Measurements from ENCODE around the gene UTP15.

The UTP15 gene

GRCh38 chr5:73564675-73565074 lies 868 bp upstream of the UTP15 start:
- no peak for DNase-seq (ENCODE audit: low read depth, low spot score)

- no peak for DNase-seq (ENCODE audit: low read depth, low spot score)
Measured at GRCh38 chr5:73565969-73566547, 515 bp downstream of the UTP15 start.

- DNase-seq (ENCODE audit: low read depth, low spot score): no peak
Measured at GRCh38 chr5:73582285-73583145, 17.0 kb downstream of the UTP15 start.

- DNase-seq (ENCODE audit: low read depth, low spot score): no peak
Measured at GRCh38 chr5:73587923-73588322, 22.4 kb downstream of the UTP15 start.

GRCh38 chr5:73591102-73591695 lies 25.7 kb downstream of the UTP15 start:
- no peak for DNase-seq (ENCODE audit: low read depth, low spot score)

GRCh38 chr5:73591698-73592501 lies 26.4 kb downstream of the UTP15 start:
- DNase-seq (ENCODE audit: low read depth, low spot score): no peak

GRCh38 chr5:73592551-73592950 lies 27.0 kb downstream of the UTP15 start:
- no peak for DNase-seq (ENCODE audit: low read depth, low spot score)

- no peak for DNase-seq (ENCODE audit: low read depth, low spot score)
Measured at GRCh38 chr5:73596705-73597328, 31.3 kb downstream of the UTP15 start.

- no peak for DNase-seq (ENCODE audit: low read depth, low spot score)
Measured at GRCh38 chr5:73599380-73599779, 33.8 kb downstream of the UTP15 start.

- no peak for DNase-seq (ENCODE audit: low read depth, low spot score)
Measured at GRCh38 chr5:73603998-73604397, 38.5 kb downstream of the UTP15 start.

- no peak for DNase-seq (ENCODE audit: low read depth, low spot score)
Measured at GRCh38 chr5:73605223-73606087, 39.9 kb downstream of the UTP15 start.

- DNase-seq (ENCODE audit: low read depth, low spot score): no peak
Measured at GRCh38 chr5:73606206-73606753, 40.7 kb downstream of the UTP15 start.

GRCh38 chr5:73607228-73607627 lies 41.7 kb downstream of the UTP15 start:
- DNase-seq (ENCODE audit: low read depth, low spot score): no peak

- no peak for DNase-seq (ENCODE audit: low read depth, low spot score)
Measured at GRCh38 chr5:73612799-73613198, 47.3 kb downstream of the UTP15 start.

- DNase-seq (ENCODE audit: low read depth, low spot score): no peak
Measured at GRCh38 chr5:73615085-73615484, 49.5 kb downstream of the UTP15 start.

- DNase-seq (ENCODE audit: low read depth, low spot score): no peak
Measured at GRCh38 chr5:73615947-73616346, 50.4 kb downstream of the UTP15 start.

- DNase-seq (ENCODE audit: low read depth, low spot score): no peak
Measured at GRCh38 chr5:73617510-73618279, 52.2 kb downstream of the UTP15 start.

GRCh38 chr5:73619606-73620333 lies 54.2 kb downstream of the UTP15 start:
- DNase-seq (ENCODE audit: low read depth, low spot score): no peak

GRCh38 chr5:73620334-73620687 lies 54.8 kb downstream of the UTP15 start:
- DNase-seq (ENCODE audit: low read depth, low spot score): no peak

Measured in activated naive CD8-positive, alpha-beta T cell treated with anti-CD3 and anti-CD28 coated beads, Interleukin-2, amount 50 U/mL, for 16 hours (primary cell).